Activated naive CD4-positive, alpha-beta T cell treated with anti-CD3 and anti-CD28 coated beads, Interleukin-2, amount 50 U/mL, for 72 hours (primary cell): ENCODE data around the gene CRYL1. TPM values are rescaled to one million over a fixed set of nuclear protein-coding genes. Genes with fewer than 3 reads are reported as not detected.

ENCODE experiments used
- ATAC-seq, 2 donors: fragments of 150-1000 bp; cut with Tn5 transposase; 2 replicates each; pipeline ENCODE4 v1.10.0; 2021; ENCODE audit warnings: mild to moderate bottlenecking in 2 of 2, moderate library complexity in 2 of 2
- DNase-seq, 2 donors: peaks; one replicate each; pipeline ENCODE4 v3.0.0; 2021 to 2022; ENCODE audit warnings: low spot score in 2 of 2
- H3K27ac Mint-ChIP-seq, 2 donors: one replicate each; pipeline ENCODE4 v1.8.0; 2022; ENCODE audit warnings: mild to moderate bottlenecking in 2 of 2, mixed read lengths in 2 of 2
- H3K36me3 Mint-ChIP-seq, 2 donors: one replicate each; pipeline ENCODE4 v1.8.0; 2022; ENCODE audit warnings: mixed read lengths in 2 of 2
- H3K9me3 Mint-ChIP-seq, 2 donors: one replicate each; pipeline ENCODE4 v1.8.0; 2022; ENCODE audit warnings: mixed read lengths in 2 of 2
- total RNA-seq, 2 donors: library from RNA; stranded (reverse); gene quantifications; one replicate each; pipeline ENCODE4 v1.2.3, GENCODE V29; 2022

Gene CRYL1
- total RNA-seq, 2 donors from 2014 or later: 9.0 to 10.1 TPM

GRCh38 chr13:20408181-20408580 is 117.5 kb downstream of the CRYL1 start:
- Mint-ChIP-seq H3K36me3 (no peaks in the 10 kb centered on the region), H3K9me3 (no peaks in the 10 kb centered on the region), H3K27ac (no peak overlapping the region)
- ATAC-seq (no peak), DNase-seq (no peak)

DNA sequence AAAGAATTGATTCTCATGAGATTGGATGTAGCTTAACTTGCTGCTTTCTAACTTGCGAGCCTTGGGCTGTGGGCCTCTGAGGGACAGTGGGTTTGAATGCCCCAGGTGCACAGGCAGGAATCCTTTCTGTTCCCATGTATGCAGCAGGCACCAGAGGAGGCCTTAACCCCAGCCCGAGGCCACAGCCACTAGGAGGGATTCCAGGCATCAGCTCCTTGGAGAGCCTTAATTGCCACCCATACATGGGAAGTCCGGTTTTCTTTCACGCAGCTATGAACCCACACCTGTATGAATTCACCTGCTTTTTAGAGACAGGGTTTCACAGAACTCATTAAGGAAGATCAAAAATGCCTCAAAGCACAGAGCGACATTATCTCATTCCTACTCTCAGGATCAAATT is 117.9 kb downstream of the CRYL1 start:
- DNase-seq (no peak), ATAC-seq (no peak)
- Mint-ChIP-seq H3K9me3 (no peaks in the 10 kb centered on the region), H3K36me3 (no peaks in the 10 kb centered on the region), H3K27ac (no peak overlapping the region)

DNA sequence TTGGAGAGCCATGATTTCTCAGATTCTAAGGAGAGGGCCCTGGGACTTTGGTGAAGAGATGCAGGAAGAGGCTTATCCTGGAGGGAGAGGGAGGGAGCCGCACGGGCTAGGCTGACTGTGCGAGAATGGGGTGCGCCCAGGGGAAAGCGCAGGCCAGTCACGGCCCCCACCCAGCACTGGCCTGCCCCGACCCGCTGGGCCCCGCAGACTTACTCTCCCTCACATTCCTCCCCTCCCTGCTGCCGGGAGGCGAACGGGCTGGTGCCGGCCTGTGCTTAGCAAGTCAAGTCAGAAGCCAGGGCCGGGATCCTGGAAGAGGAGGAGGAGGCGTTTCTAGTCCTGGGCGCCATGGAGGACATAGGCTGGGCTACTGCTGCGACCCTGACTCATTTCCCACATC is 120.0 kb downstream of the CRYL1 start:
- no peak overlapping the region for H3K27ac Mint-ChIP-seq
- no peaks in the 10 kb centered on the region for H3K9me3 Mint-ChIP-seq
- DNase-seq (no peak), ATAC-seq (no peak)
- no peaks in the 10 kb centered on the region for H3K36me3 Mint-ChIP-seq

DNA sequence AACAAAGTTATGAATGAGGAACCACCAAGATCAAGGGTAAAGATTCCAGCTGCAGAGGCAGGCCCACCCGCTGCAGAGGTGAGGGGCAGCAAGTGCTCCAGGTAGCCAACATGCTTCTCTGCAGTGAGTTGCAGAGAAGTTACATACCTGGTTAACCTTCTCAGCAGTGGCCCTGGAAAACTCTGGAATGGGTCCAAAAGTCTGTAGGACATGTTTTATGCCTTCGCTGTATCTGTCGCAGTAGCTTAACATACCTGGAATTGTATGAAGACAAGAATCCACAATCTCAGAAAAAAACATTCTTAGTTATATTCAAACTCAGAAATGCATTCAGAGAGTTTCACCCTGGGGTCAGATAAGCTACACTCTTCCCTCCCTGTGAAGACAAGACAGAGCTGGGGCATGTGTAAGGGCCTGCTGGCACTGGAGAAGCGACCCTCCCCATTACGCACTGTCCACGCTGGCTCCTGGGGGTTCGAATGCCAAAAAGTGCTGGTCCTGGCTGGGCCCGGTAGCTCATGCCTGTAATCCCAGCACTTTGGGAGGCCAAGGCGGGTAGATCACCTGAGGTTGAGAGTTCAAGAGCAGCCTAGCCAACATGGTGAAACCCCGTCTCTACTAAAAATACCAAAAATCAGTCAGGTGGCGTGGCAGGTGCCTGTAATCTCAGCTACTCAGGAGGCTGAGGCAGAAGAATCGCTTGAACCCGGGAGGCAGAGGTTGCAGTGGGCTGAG is 121.0 kb downstream of the CRYL1 start:
- Mint-ChIP-seq H3K27ac (no peak overlapping the region), H3K9me3 (peaks cover 0 to 4% of the 10 kb centered on the region in 2 donors)
- no peak for ATAC-seq

GRCh38 chr13:20403826-20404225 is 121.8 kb downstream of the CRYL1 start:
- ATAC-seq (no peak), DNase-seq (no peak)
- H3K9me3 Mint-ChIP-seq: peaks cover 0 to 4% of the 10 kb centered on the region in 2 donors
- H3K36me3 Mint-ChIP-seq: no peaks in the 10 kb centered on the region
- H3K27ac Mint-ChIP-seq: no peak overlapping the region

More for the DNA sequence above, 121.0 kb downstream of the CRYL1 start:
- DNase-seq: no peak
- H3K36me3 Mint-ChIP-seq: no peaks in the 10 kb centered on the region

DNA sequence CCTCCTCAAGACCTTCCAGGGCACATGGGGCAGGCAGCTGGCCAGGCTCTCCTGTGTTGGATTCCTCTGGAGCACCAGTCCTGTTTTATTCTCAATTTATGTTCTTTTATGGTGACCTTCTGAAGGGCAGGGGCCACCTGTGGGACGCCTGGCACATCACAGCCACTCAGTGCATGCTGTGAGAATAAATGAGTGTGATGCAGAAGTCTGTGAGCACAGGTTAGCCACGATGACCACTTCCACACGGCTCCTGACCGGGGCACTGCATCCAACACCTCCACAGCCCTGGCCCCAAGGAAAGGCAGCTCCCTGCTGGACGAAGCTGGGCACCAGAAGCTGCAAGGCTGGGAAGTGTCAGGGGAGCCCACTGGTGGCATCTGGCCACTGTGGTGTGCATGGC is 122.8 kb downstream of the CRYL1 start:
- Mint-ChIP-seq H3K27ac (peak overlapping the region in 1 of 2 donors; percentile 40), H3K36me3 (no peaks in the 10 kb centered on the region), H3K9me3 (peaks cover 0 to 4% of the 10 kb centered on the region in 2 donors)
- DNase-seq (no peak), ATAC-seq (no peak)

GRCh38 chr13:20401931-20402856 is 123.5 kb downstream of the CRYL1 start:
- ATAC-seq (peak in 1 of 2 donors; percentile 49), DNase-seq (no peak)
- H3K27ac Mint-ChIP-seq: peak overlapping the region in 1 of 2 donors; percentile 40
- H3K36me3 Mint-ChIP-seq: no peaks in the 10 kb centered on the region
- H3K9me3 Mint-ChIP-seq: peaks cover 0 to 4% of the 10 kb centered on the region in 2 donors

DNA sequence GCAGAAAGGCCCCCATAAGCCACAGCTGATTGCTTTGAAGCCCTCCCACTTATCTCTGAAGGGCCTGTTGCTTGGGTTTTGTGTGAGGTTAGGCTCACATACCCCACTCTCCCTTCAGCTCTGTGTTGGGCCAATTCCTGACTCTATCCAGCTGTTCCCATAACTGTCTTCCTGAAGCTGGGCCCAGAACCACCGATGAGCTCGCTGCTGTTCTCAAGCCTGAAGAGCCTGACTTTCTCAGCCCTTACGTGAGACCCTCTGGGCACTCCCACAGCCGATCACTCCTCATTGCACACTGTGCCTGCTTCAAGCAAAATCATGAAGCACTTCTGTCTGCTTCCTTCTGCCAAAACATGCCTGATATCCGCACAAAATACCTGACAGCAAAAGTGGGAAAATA is 124.1 kb downstream of the CRYL1 start:
- no peak for ATAC-seq

GRCh38 chr13:20400774-20401173 is 124.9 kb downstream of the CRYL1 start:
- H3K9me3 Mint-ChIP-seq: peaks cover 4 to 10% of the 10 kb centered on the region in 2 donors
- no peak for DNase-seq
- peak in 1 of 2 donors; percentile 47 for ATAC-seq
- no peak overlapping the region for H3K27ac Mint-ChIP-seq
- no peaks in the 10 kb centered on the region for H3K36me3 Mint-ChIP-seq

More for the DNA sequence above, 124.1 kb downstream of the CRYL1 start:
- no peak for DNase-seq
- Mint-ChIP-seq H3K9me3 (peaks cover 4 to 9% of the 10 kb centered on the region in 2 donors), H3K27ac (no peak overlapping the region), H3K36me3 (no peaks in the 10 kb centered on the region)

DNA sequence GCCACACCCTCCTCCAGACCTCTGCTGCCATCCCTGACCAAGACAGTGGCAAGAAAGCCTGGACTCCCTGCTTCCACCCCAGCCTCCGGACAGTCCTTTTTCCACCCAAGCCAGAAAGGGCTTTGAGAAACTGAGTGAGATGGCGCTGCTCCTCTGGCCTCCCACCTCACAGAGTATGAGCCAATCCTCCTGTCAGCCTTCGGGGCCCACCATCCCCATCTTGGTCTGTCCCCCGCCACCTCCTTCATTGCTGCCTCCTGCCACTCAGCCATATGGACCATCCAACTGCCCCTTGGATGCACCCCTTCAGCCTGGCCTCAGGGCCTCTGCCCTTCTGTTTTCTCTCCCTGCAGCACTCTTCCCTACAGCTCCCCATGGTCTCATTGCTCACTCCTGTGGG is 125.7 kb downstream of the CRYL1 start:
- H3K27ac Mint-ChIP-seq: no peak overlapping the region
- H3K9me3 Mint-ChIP-seq: peaks cover 4 to 10% of the 10 kb centered on the region in 2 donors
- DNase-seq (no peak), ATAC-seq (no peak)
- H3K36me3 Mint-ChIP-seq: no peaks in the 10 kb centered on the region

- DNase-seq (no peak), ATAC-seq (no peak)
- peaks cover 4 to 10% of the 10 kb centered on the region in 2 donors for H3K9me3 Mint-ChIP-seq
- no peak overlapping the region for H3K27ac Mint-ChIP-seq
- H3K36me3 Mint-ChIP-seq: no peaks in the 10 kb centered on the region
Observed at GRCh38 chr13:20399515-20399914, 126.1 kb downstream of the CRYL1 start.

- DNase-seq: no peak
- ATAC-seq: no peak
- H3K36me3 Mint-ChIP-seq: no peaks in the 10 kb centered on the region
- peaks cover 4 to 10% of the 10 kb centered on the region in 2 donors for H3K9me3 Mint-ChIP-seq
- no peak overlapping the region for H3K27ac Mint-ChIP-seq
Observed at GRCh38 chr13:20398459-20398858, 127.2 kb downstream of the CRYL1 start.

- ATAC-seq: no peak
- peaks cover 4 to 10% of the 10 kb centered on the region in 2 donors for H3K9me3 Mint-ChIP-seq
- H3K36me3 Mint-ChIP-seq: no peaks in the 10 kb centered on the region
- no peak overlapping the region for H3K27ac Mint-ChIP-seq
- DNase-seq: no peak
Observed at GRCh38 chr13:20397896-20398295, 127.8 kb downstream of the CRYL1 start.

DNA sequence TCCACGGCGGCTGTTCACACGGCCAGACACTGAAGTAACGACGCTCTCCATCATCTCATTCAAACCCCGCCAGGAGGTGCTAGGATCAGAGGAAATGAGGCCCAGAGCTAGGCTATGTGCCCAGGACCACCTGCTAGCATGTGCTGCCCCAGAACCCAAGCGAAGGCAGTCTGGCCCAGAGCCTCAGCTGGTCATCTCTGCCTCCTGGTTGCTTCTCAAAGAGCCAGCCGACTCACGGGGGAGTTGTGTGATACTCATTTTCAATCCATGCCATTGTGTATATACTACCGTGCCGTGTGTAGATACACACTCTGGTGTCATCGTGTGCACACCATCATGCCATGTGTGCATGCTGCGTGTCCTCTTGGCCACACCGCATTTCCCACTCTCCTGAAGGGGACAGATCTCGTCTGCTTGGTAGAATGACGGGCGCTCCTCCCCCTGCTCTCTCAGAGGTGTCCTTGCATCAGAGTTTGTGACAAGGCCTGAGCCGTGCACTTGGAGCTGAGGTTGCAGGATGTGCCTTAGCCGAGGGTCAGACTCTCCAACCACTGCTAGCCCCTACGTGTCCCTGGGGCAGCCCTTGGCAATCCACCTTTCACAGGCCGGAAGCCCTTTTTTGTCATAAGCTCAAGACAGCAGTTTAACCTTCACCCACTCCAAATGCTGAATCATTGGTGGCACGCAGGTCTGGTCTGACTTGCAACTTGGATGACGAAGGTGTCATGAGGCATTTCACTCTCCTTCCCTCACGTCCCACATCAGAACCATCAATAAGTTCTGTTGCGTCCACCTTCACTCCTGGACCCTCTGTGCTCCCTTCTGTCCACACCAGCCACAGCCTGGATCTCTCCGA is 130.4 kb downstream of the CRYL1 start:
- no peak for DNase-seq
- no peaks in the 10 kb centered on the region for H3K36me3 Mint-ChIP-seq

GRCh38 chr13:20394506-20394905 is 131.2 kb downstream of the CRYL1 start:
- H3K27ac Mint-ChIP-seq: no peak overlapping the region
- ATAC-seq: no peak
- no peak for DNase-seq
- H3K36me3 Mint-ChIP-seq: no peaks in the 10 kb centered on the region
- H3K9me3 Mint-ChIP-seq: peaks cover 4 to 6% of the 10 kb centered on the region in 2 donors

More for the DNA sequence above, 130.4 kb downstream of the CRYL1 start:
- no peak overlapping the region for H3K27ac Mint-ChIP-seq
- ATAC-seq: no peak
- H3K9me3 Mint-ChIP-seq: peaks cover 4 to 9% of the 10 kb centered on the region in 2 donors

- Mint-ChIP-seq H3K9me3 (peaks cover 4 to 6% of the 10 kb centered on the region in 2 donors), H3K36me3 (no peaks in the 10 kb centered on the region), H3K27ac (no peak overlapping the region)
- DNase-seq (no peak), ATAC-seq (no peak)
Observed at GRCh38 chr13:20394169-20394501, 131.5 kb downstream of the CRYL1 start.
